Myometrial cell (primary cell): Measurements from ENCODE around the gene MYH7B. TPM values are rescaled to one million over a fixed set of nuclear protein-coding genes. Genes with fewer than 3 reads are reported as not detected.

ENCODE experiments used
- total RNA-seq: library from RNA; depleted of rRNA; stranded (reverse); fragments of >200 nt; gene quantifications from 2 replicates; pipeline ENCODE4 v1.2.3, GENCODE V29; 2015

The MYH7B gene
- total RNA-seq: under 0.01 TPM in 1 of 2 replicates, not detected in the other

DNA sequence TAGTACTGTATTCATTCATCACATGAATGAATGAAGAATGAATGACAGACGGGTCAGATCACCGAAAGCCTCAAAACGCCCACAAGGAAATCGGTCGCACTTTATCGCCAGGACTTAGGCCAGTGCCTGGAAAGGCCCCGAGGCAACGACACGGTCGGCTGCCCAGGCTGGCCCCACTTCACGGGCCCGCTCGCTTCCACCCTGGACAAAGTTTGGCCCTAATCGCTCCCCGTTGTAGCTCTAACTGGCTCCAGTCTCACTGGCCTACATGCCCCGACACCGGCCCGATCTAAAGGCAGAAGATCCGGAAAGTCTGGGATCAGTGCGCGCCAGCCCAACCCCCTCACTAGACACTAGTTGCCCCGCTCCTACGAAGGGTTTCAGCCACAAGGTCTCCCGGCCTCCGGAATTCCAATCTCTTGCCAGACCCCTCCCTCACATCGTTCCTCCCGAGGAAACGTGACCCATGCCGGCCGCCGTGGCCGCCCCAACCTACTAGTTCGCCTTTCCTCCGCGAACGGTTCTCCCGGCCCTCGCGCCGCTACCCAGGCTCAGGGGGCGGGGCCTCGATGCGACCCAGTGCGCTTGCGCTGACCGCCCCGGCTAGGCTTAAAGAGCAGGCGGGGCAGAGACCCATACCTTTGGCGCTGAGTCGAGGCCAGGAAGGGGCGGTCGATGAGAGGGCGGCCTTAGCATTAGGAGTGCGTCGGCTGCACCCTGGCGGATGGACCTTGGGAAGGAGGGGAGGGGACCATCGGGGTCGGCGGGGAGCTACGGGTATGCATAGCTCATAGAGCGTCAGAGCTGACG, at the start of gene MYH7B, which contains the start of gene GSS:
MYH7B (plus strand) TSS at position 638 of the 810 bp plus-strand sequence. CDS start 22,138 bp downstream, outside the sequence.
GSS (minus strand) TSS at position 576 of the 810 bp plus-strand sequence. CDS start 3,954 bp downstream, outside the sequence.

Other genes starting within 250 kb of the MYH7B start
- gene NCOA6, start 130.2 kb upstream of the MYH7B start, total RNA-seq: 7.2 and 9.2 TPM in 2 replicates
- gene GGT7, start 83.0 kb upstream of the MYH7B start, total RNA-seq: 9.5 and 14.7 TPM in 2 replicates
- 125 TPM in 2 replicates for gene ACSS2, start 79.3 kb upstream of the MYH7B start, total RNA-seq
- gene GSS, start 62 bp upstream of the MYH7B start, total RNA-seq: 111 and 135 TPM in 2 replicates
- 77.6 and 88.8 TPM in 2 replicates for gene TRPC4AP, start 136.9 kb downstream of the MYH7B start, total RNA-seq
- 35.5 and 40.4 TPM in 2 replicates for gene EDEM2, start 191.5 kb downstream of the MYH7B start, total RNA-seq
- gene PROCR, start 216.2 kb downstream of the MYH7B start, total RNA-seq: 79.9 and 89.7 TPM in 2 replicates